SK-N-SH (cell line): ENCODE data around the gene CRYBG1.

Experiments used
- CHD2 ChIP-seq: fragments of 150-350 bp; IDR thresholded peaks from 2 replicates; pipeline ENCODE4 v1.6.1; 2018; ENCODE audit warnings: low read length; ENCODE audit not compliant: partially characterized antibody
- ELF1 ChIP-seq: IDR thresholded peaks from 2 replicates; pipeline ENCODE4 v1.4.0; 2012
- EP300 ChIP-seq, 2 experiments: IDR thresholded peaks; 2 replicates each; pipeline versions ENCODE4 v1.4.0 to v1.6.1; 2012; ENCODE audit warnings: borderline replicate concordance in 1 of 2, low read depth in 1 of 2, low read length in 1 of 2
- EZH2phosphoT487 ChIP-seq: fragments of 200-600 bp; sonication (generic); IDR thresholded peaks from 2 replicates; pipeline ENCODE4 v1.6.1; 2017; ENCODE audit warnings: low read depth, mixed run types, mild to moderate bottlenecking, antibody characterized with exemption, moderate library complexity, borderline replicate concordance
- POLR2AphosphoS5 ChIP-seq: IDR thresholded peaks from 2 replicates; pipeline ENCODE4 v1.6.1; 2012; ENCODE audit warnings: low read depth, low read length
- RAD21 ChIP-seq: IDR thresholded peaks from 2 replicates; pipeline ENCODE4 v1.6.1; 2012; ENCODE audit warnings: mild to moderate bottlenecking, low read length
- RFX5 ChIP-seq: IDR thresholded peaks from 2 replicates; pipeline ENCODE4 v1.6.1; 2012; ENCODE audit warnings: mild to moderate bottlenecking, improper control_type of control experiment, low read length
- SMC3 ChIP-seq: IDR thresholded peaks from 2 replicates; pipeline ENCODE4 v1.6.1; 2012; ENCODE audit warnings: low read depth, low read length, improper control_type of control experiment
- TEAD4 ChIP-seq: IDR thresholded peaks from 2 replicates; pipeline ENCODE4 v1.4.0; 2012; ENCODE audit warnings: mild to moderate bottlenecking, borderline replicate concordance; ENCODE audit not compliant: insufficient read depth
- YY1 ChIP-seq: IDR thresholded peaks from 2 replicates; pipeline ENCODE4 v1.4.0; 2012; ENCODE audit warnings: low read depth, mild to moderate bottlenecking
- TF ChIP-seq, protein P1 (sequence below): fragments of 200-600 bp; sonication (generic); IDR thresholded peaks from 2 replicates; pipeline ENCODE4 v1.6.1; 2017; ENCODE audit warnings: antibody characterized with exemption, mild to moderate bottlenecking, moderate library complexity
- TF ChIP-seq, protein P2 (sequence below): IDR thresholded peaks from 2 replicates; pipeline ENCODE4 v1.4.0; 2012; ENCODE audit warnings: low read depth
- TF ChIP-seq, protein P3 (sequence below): IDR thresholded peaks from 2 replicates; pipeline ENCODE4 v1.4.0; 2012; ENCODE audit warnings: low read depth, borderline replicate concordance

DNA sequence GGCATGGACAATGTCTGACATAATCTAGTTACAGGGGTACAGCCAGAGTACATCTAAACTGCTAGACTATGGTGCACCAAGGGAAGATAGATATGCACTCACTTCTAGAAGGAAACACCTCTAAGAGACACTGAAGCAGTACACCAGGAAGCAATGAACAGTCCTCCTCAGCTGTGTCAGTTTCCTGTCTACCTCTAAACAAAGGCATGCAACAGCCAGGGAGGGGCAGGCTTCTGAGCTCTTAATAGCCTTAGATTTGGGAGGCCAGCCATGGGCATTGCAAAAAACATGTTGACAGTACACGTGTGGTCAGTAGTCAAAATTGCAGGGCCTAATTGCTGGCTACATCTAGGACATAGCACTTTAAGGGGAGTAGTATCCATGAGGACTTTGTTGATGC lies 21.4 kb downstream of the CRYBG1 start:
- TF ChIP-seq EP300 (IDR thresholded peaks at IDR 0.05; ENCODE audit: borderline replicate concordance in 1 of 2, low read depth in 1 of 2, low read length in 1 of 2) = no peak
- TF ChIP-seq, protein P1, sequence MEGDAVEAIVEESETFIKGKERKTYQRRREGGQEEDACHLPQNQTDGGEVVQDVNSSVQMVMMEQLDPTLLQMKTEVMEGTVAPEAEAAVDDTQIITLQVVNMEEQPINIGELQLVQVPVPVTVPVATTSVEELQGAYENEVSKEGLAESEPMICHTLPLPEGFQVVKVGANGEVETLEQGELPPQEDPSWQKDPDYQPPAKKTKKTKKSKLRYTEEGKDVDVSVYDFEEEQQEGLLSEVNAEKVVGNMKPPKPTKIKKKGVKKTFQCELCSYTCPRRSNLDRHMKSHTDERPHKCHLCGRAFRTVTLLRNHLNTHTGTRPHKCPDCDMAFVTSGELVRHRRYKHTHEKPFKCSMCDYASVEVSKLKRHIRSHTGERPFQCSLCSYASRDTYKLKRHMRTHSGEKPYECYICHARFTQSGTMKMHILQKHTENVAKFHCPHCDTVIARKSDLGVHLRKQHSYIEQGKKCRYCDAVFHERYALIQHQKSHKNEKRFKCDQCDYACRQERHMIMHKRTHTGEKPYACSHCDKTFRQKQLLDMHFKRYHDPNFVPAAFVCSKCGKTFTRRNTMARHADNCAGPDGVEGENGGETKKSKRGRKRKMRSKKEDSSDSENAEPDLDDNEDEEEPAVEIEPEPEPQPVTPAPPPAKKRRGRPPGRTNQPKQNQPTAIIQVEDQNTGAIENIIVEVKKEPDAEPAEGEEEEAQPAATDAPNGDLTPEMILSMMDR = no peak
- TF ChIP-seq YY1 = no peak
- TF ChIP-seq POLR2AphosphoS5 = no peak
- TF ChIP-seq, protein P2, sequence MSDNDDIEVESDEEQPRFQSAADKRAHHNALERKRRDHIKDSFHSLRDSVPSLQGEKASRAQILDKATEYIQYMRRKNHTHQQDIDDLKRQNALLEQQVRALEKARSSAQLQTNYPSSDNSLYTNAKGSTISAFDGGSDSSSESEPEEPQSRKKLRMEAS = no peak
- no peak for TF ChIP-seq RFX5
- no peak for TF ChIP-seq RAD21
- TF ChIP-seq EZH2phosphoT487 = no peak
- no peak for TF ChIP-seq SMC3
- TF ChIP-seq, protein P3, sequence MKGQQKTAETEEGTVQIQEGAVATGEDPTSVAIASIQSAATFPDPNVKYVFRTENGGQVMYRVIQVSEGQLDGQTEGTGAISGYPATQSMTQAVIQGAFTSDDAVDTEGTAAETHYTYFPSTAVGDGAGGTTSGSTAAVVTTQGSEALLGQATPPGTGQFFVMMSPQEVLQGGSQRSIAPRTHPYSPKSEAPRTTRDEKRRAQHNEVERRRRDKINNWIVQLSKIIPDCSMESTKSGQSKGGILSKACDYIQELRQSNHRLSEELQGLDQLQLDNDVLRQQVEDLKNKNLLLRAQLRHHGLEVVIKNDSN = no peak
- no peak for TF ChIP-seq CHD2
- TF ChIP-seq ELF1 = no peak
- TF ChIP-seq TEAD4 = no peak
